RWPE2 (cell line): ENCODE results near the gene ATP23.

Experiments used
- ATAC-seq: fragments of 200-7000 bp; cut with Tn5 transposase; 3 replicates; pipeline ENCODE4 v1.9.1; 2021; ENCODE audit warnings: low read depth
- DNase-seq: peaks from one replicate; pipeline ENCODE4 v3.0.0-alpha.2; 2020; ENCODE audit warnings: low spot score
- H3K27ac ChIP-seq: fragments of 450-650 bp; 2 replicates; pipeline ENCODE4 v1.5.1; 2017; ENCODE audit warnings: mild to moderate bottlenecking; ENCODE audit not compliant: poor library complexity, severe bottlenecking
- H3K27me3 ChIP-seq: fragments of 250-450 bp; sonication (Bioruptor Pico); 2 replicates; pipeline ENCODE4 v1.5.1; 2021; ENCODE audit warnings: mild to moderate bottlenecking, moderate library complexity; ENCODE audit not compliant: insufficient read depth, poor library complexity, severe bottlenecking
- H3K36me3 ChIP-seq: fragments of 250-450 bp; sonication (Bioruptor Pico); 2 replicates; pipeline ENCODE4 v1.5.1; 2020; ENCODE audit warnings: low read depth, mild to moderate bottlenecking, moderate library complexity
- H3K4me1 ChIP-seq: fragments of 250-450 bp; sonication (Bioruptor Pico); 2 replicates; pipeline ENCODE4 v1.5.1; 2021; ENCODE audit warnings: mild to moderate bottlenecking, moderate library complexity; ENCODE audit not compliant: insufficient read depth, poor library complexity, severe bottlenecking
- H3K4me3 ChIP-seq: fragments of 250-450 bp; sonication (Bioruptor Pico); 2 replicates; pipeline ENCODE4 v1.5.1; 2021; ENCODE audit warnings: mild to moderate bottlenecking, moderate library complexity; ENCODE audit not compliant: severe bottlenecking
- H3K9me3 ChIP-seq: fragments of 250-450 bp; sonication (Bioruptor Pico); 2 replicates; pipeline ENCODE4 v1.5.1; 2021; ENCODE audit warnings: mild to moderate bottlenecking, moderate library complexity; ENCODE audit not compliant: severe bottlenecking
- CTCF ChIP-seq: fragments of 450-650 bp; IDR thresholded peaks from one replicate; pipeline ENCODE4 v1.5.1; 2017; ENCODE audit warnings: mild to moderate bottlenecking, moderate library complexity; ENCODE audit not compliant: poor library complexity, severe bottlenecking

ATP23 gene

GRCh38 chr12:57908511-57908910 is 32.9 kb upstream of the ATP23 start:
- no peaks in the 10 kb centered on the region for H3K36me3 ChIP-seq
- H3K27ac ChIP-seq, result no peak overlapping the region
- H3K4me1 ChIP-seq, result no peaks in the 10 kb centered on the region
- TF ChIP-seq CTCF, result no peak
- H3K27me3 ChIP-seq, result no peaks in the 10 kb centered on the region
- H3K4me3 ChIP-seq, result no peak overlapping the region
- ATAC-seq (no peak), DNase-seq (no peak)
- no peaks in the 10 kb centered on the region for H3K9me3 ChIP-seq

- TF ChIP-seq CTCF, result no peak
- Histone ChIP-seq H3K4me1 (no peaks in the 10 kb centered on the region), H3K9me3 (no peaks in the 10 kb centered on the region), H3K4me3 (no peak overlapping the region), H3K27ac (no peak overlapping the region), H3K27me3 (no peaks in the 10 kb centered on the region), H3K36me3 (no peaks in the 10 kb centered on the region)
- ATAC-seq, result no peak
- no peak for DNase-seq
Measured at GRCh38 chr12:57909056-57909455, 32.3 kb upstream of the ATP23 start.

- Histone ChIP-seq H3K27me3 (no peaks in the 10 kb centered on the region), H3K4me1 (no peaks in the 10 kb centered on the region), H3K27ac (no peak overlapping the region), H3K36me3 (no peaks in the 10 kb centered on the region), H3K4me3 (no peak overlapping the region), H3K9me3 (no peaks in the 10 kb centered on the region)
- ATAC-seq (no peak), DNase-seq (no peak)
- no peak for TF ChIP-seq CTCF
Measured at GRCh38 chr12:57909611-57910010, 31.8 kb upstream of the ATP23 start.

- TF ChIP-seq CTCF, result no peak
- no peak for DNase-seq
Measured at GRCh38 chr12:57918147-57918546, 23.2 kb upstream of the ATP23 start.

GRCh38 chr12:57927086-57927485 is 14.3 kb upstream of the ATP23 start:
- Histone ChIP-seq H3K36me3 (no peaks in the 10 kb centered on the region), H3K4me1 (no peaks in the 10 kb centered on the region), H3K9me3 (no peaks in the 10 kb centered on the region), H3K27me3 (no peaks in the 10 kb centered on the region), H3K4me3 (no peak overlapping the region), H3K27ac (no peak overlapping the region)
- TF ChIP-seq CTCF, result no peak
- no peak for DNase-seq
- no peak for ATAC-seq

More at GRCh38 chr12:57918147-57918546, 23.2 kb upstream of the ATP23 start:
- Histone ChIP-seq H3K27ac (no peak overlapping the region), H3K4me1 (no peaks in the 10 kb centered on the region), H3K9me3 (no peaks in the 10 kb centered on the region), H3K36me3 (no peaks in the 10 kb centered on the region), H3K4me3 (no peak overlapping the region), H3K27me3 (no peaks in the 10 kb centered on the region)
- no peak for ATAC-seq
